OCI-LY7 (cell line): Measurements from ENCODE around the gene SNX12.

Experiments used
- CTCF ChIP-seq: fragments of 200-600 bp; sonication (generic); conservative IDR thresholded peaks from 2 replicates; pipeline ENCODE4 v1.5.1; 2014; ENCODE audit warnings: mild to moderate bottlenecking, antibody characterized with exemption, low read length, moderate library complexity, mixed read lengths
- EZH2phosphoT487 ChIP-seq: fragments of 200-600 bp; sonication (generic); IDR thresholded peaks from 2 replicates; pipeline ENCODE4 v1.6.1; 2018; ENCODE audit warnings: low read depth, borderline replicate concordance, mild to moderate bottlenecking, mixed run types, antibody characterized with exemption, low read length, moderate library complexity, mixed read lengths

GRCh38 chrX:71111141-71111843 is 43.2 kb upstream of the SNX12 start, which contains the start of gene IL2RG:
- TF ChIP-seq CTCF (no peak), EZH2phosphoT487 (no peak)
